Liver (tissue), 3 donors: ENCODE measurements around the gene KRTAP1-1.

ENCODE experiments used
- CTCF ChIP-seq: fragments of 150-350 bp; IDR thresholded peaks from 2 replicates; pipeline ENCODE4 v1.5.1; 2017; ENCODE audit warnings: improper control_type of control experiment, low read depth, low read length; ENCODE audit not compliant: missing input control
- EGR1 ChIP-seq, 2 donors: IDR thresholded peaks; 2 replicates each; pipeline ENCODE4 v1.6.1; 2016 to 2018; ENCODE audit warnings: antibody characterized with exemption in 2 of 2, low read depth in 2 of 2
- GABPA ChIP-seq, 2 donors: IDR thresholded peaks in 1 of 2; conservative IDR thresholded peaks in 1 of 2; 2 replicates each; pipeline ENCODE4 v1.6.1; 2016; ENCODE audit warnings: antibody characterized with exemption in 2 of 2, mild to moderate bottlenecking in 1 of 2, moderate library complexity in 1 of 2
- JUND ChIP-seq, 2 donors: IDR thresholded peaks; 2 replicates each; pipeline ENCODE4 v1.6.1; 2016; ENCODE audit warnings: antibody characterized with exemption in 2 of 2
- NR2F2 ChIP-seq: IDR thresholded peaks from 2 replicates; pipeline ENCODE4 v1.6.1; 2016; ENCODE audit warnings: antibody characterized with exemption
- RAD21 ChIP-seq, 2 donors: IDR thresholded peaks; 2 replicates each; pipeline ENCODE4 v1.6.1; 2016; ENCODE audit warnings: antibody characterized with exemption in 2 of 2, mild to moderate bottlenecking in 2 of 2
- SP1 ChIP-seq: IDR thresholded peaks from 2 replicates; pipeline ENCODE4 v1.6.1; 2018; ENCODE audit warnings: antibody characterized with exemption, mild to moderate bottlenecking
- TAF1 ChIP-seq: conservative IDR thresholded peaks from 2 replicates; pipeline ENCODE4 v1.6.1; 2016; ENCODE audit warnings: antibody characterized with exemption, mild to moderate bottlenecking
- TF ChIP-seq, protein P1 (sequence below): IDR thresholded peaks from 2 replicates; pipeline ENCODE4 v1.6.1; 2016; ENCODE audit warnings: antibody characterized with exemption
- TF ChIP-seq, protein P2 (sequence below): IDR thresholded peaks from 2 replicates; pipeline ENCODE4 v1.6.1; 2016; ENCODE audit warnings: antibody characterized with exemption, mild to moderate bottlenecking
- donor health status: healthy.
- donor health status: healthy.

DNA sequence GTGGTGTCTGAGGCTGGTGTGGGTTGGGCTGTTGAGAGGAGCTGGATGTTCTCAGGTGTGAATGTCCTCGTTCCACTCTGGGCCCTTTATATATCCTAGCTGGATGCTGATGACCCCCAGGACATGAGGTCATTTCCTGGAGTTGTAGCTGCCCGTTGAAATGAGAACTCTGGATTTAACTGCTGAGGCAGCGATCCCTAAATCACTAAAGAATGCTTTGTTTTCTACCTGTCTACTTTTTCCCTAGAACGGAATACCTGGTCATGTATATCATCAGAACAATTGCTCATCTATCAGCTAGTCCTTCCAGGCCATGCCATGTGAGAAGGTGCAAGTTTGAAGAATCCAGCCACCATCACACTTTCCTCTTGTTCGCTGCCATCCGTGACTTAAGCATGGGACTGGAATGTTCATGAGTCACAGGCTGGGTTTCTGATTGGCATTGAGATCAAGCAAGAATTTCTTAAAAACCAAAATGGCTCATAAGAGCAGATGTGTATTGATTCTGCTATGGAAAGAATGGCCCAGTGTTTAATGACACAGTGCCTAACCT lies 18.9 kb upstream of the KRTAP1-1 start, which contains the start of gene KRTAP2-3:
- TF ChIP-seq, protein P1, sequence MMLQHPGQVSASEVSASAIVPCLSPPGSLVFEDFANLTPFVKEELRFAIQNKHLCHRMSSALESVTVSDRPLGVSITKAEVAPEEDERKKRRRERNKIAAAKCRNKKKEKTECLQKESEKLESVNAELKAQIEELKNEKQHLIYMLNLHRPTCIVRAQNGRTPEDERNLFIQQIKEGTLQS = no peak
- TF ChIP-seq CTCF (no peak), TAF1 (no peak), EGR1 (IDR thresholded peaks at IDR 0.05; ENCODE audit: low read depth in 2 of 2) (no peak), GABPA (IDR thresholded peaks at IDR 0.05 in 1 of 2, conservative IDR thresholded peaks at IDR 0.05 in 1 of 2) (no peak), RAD21 (IDR thresholded peaks at IDR 0.05) (no peak), SP1 (no peak), JUND (IDR thresholded peaks at IDR 0.05) (no peak), NR2F2 (no peak)
- TF ChIP-seq, protein P2, sequence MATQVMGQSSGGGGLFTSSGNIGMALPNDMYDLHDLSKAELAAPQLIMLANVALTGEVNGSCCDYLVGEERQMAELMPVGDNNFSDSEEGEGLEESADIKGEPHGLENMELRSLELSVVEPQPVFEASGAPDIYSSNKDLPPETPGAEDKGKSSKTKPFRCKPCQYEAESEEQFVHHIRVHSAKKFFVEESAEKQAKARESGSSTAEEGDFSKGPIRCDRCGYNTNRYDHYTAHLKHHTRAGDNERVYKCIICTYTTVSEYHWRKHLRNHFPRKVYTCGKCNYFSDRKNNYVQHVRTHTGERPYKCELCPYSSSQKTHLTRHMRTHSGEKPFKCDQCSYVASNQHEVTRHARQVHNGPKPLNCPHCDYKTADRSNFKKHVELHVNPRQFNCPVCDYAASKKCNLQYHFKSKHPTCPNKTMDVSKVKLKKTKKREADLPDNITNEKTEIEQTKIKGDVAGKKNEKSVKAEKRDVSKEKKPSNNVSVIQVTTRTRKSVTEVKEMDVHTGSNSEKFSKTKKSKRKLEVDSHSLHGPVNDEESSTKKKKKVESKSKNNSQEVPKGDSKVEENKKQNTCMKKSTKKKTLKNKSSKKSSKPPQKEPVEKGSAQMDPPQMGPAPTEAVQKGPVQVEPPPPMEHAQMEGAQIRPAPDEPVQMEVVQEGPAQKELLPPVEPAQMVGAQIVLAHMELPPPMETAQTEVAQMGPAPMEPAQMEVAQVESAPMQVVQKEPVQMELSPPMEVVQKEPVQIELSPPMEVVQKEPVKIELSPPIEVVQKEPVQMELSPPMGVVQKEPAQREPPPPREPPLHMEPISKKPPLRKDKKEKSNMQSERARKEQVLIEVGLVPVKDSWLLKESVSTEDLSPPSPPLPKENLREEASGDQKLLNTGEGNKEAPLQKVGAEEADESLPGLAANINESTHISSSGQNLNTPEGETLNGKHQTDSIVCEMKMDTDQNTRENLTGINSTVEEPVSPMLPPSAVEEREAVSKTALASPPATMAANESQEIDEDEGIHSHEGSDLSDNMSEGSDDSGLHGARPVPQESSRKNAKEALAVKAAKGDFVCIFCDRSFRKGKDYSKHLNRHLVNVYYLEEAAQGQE = no peak
